Transverse colon (tissue), 4 donors: ENCODE data around the gene BAHCC1. TPM values are rescaled to one million over a fixed set of nuclear protein-coding genes. Genes with fewer than 3 reads are reported as not detected.

ENCODE experiments used
- DNase-seq: peaks from one replicate; pipeline ENCODE4 v3.0.0-alpha.2; 2019
- H3K27ac ChIP-seq, 4 donors: fragments of 200-600 bp; sonication (generic); 2 replicates each; pipeline ENCODE4 v1.5.1; 2016 to 2018; ENCODE audit warnings: inconsistent platforms in 4 of 4
- H3K27me3 ChIP-seq: fragments of 200-600 bp; sonication (generic); 2 replicates; pipeline ENCODE4 v1.5.1; 2017; ENCODE audit warnings: inconsistent platforms
- H3K36me3 ChIP-seq, 4 donors: fragments of 200-600 bp; sonication (generic); 2 replicates each; pipeline ENCODE4 v1.5.1; 2017 to 2019; ENCODE audit warnings: inconsistent platforms in 4 of 4
- H3K4me1 ChIP-seq, 4 donors: fragments of 200-600 bp; sonication (generic); 2 replicates each; pipeline ENCODE4 v1.5.1; 2017 to 2020; ENCODE audit warnings: inconsistent platforms in 4 of 4
- H3K4me3 ChIP-seq, 4 donors: fragments of 200-600 bp; sonication (generic); 1 replicate in 1 of 4; 2 replicates in 3 of 4; pipeline versions ENCODE4 v1.5.1 to v1.6.1; 2017 to 2019; ENCODE audit warnings: inconsistent platforms in 4 of 4
- H3K9me3 ChIP-seq, 2 donors: fragments of 200-600 bp; sonication (generic); 2 replicates each; pipeline ENCODE4 v1.5.1; 2017 to 2019; ENCODE audit warnings: inconsistent platforms in 2 of 2
- WGBS, 2 donors: methylation state at CpG; one replicate each; pipeline ENCODE4 v1.1.5; 2018; ENCODE audit warnings: low coverage in 1 of 2; 5-methylcytosine and 5-hydroxymethylcytosine counted together
- in situ Hi-C, 4 donors: fragments of 200-750 bp; cut with MboI; loops; one replicate each; pipeline versions ENCODE4 v1.15.0 to v1.15.1; 2017; ENCODE audit warnings: low sequenced_read_pairs in 3 of 4, low pct_ligation_motif_present in 1 of 4, low pct_unique_long_range_greater_than_20kb in 1 of 4
- intact Hi-C: fragments of 100-400 bp; cut with DNase I; formaldehyde crosslinking; loops from one replicate; pipeline ENCODE4 v1.15.1; 2023; ENCODE audit warnings: low total_unique reads
- small RNA-seq, 4 donors: library from RNA; depleted of rRNA; stranded (forward); fragments of <200 nt; gene quantifications; one replicate each; pipeline ENCODE3, GENCODE V24; 2016
- total RNA-seq, 4 donors: library from RNA; depleted of rRNA; stranded (reverse); fragments of >200 nt; gene quantifications; one replicate each; pipeline ENCODE4 v1.1.0, GENCODE V29; 2016
- TF ChIP-seq, protein P1 (sequence below), 5 experiments: fragments of 200-600 bp in 3 of 5; fragments of 450-650 bp in 2 of 5; sonication (generic) in 3 of 5; IDR thresholded peaks; 1 replicate in 2 of 5; 2 replicates in 3 of 5; pipeline ENCODE4 v1.5.1; 2016 to 2017; ENCODE audit warnings: antibody characterized with exemption in 5 of 5, inconsistent platforms in 3 of 5, mild to moderate bottlenecking in 2 of 5, moderate library complexity in 1 of 5

BAHCC1 gene
- total RNA-seq, 4 donors from 2014 or later: 8.7 to 133 (median 12.4) TPM

DNA sequence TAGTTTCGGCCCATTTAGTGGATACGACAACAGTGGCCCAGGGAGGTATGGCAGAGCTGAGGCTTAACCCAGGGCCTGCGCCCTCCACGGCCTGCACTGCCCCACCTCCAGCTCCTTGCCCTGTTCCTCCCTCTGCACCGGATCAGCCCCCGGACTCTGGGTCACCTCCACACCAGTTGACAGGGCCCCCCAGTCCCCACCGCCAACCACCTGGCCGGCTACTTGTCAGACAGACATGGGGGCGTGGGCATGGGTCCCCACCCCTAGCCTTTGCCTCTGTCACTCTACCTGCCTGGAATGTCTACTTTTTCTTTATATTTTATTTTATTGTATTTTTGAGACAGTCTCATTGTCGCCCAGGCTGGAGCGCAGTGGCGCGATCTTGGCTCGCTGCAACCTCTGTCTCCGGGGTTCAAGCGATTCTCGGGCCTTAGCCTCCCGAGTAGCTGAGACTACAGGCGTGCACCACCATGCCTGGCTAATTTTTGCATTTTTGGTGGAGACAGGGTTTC, 120.3 kb downstream of the BAHCC1 start:
- H3K27ac ChIP-seq: peak overlapping the region; percentile 99 to 100 (median 100)
- in situ Hi-C loops (no loop called here), intact Hi-C loops (no loop called here)
- 31% methylated on average over 19 of the region's 19 CpGs; no CpG with 5 or more reads in 1 of the 2 donors for WGBS, 2 donors
- H3K36me3 ChIP-seq: peaks cover 0 to 15% (median 11%) of the 10 kb centered on the region in 4 donors
- TF ChIP-seq, protein P1, sequence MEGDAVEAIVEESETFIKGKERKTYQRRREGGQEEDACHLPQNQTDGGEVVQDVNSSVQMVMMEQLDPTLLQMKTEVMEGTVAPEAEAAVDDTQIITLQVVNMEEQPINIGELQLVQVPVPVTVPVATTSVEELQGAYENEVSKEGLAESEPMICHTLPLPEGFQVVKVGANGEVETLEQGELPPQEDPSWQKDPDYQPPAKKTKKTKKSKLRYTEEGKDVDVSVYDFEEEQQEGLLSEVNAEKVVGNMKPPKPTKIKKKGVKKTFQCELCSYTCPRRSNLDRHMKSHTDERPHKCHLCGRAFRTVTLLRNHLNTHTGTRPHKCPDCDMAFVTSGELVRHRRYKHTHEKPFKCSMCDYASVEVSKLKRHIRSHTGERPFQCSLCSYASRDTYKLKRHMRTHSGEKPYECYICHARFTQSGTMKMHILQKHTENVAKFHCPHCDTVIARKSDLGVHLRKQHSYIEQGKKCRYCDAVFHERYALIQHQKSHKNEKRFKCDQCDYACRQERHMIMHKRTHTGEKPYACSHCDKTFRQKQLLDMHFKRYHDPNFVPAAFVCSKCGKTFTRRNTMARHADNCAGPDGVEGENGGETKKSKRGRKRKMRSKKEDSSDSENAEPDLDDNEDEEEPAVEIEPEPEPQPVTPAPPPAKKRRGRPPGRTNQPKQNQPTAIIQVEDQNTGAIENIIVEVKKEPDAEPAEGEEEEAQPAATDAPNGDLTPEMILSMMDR (IDR thresholded peaks at IDR 0.05): no peak
- no peak for DNase-seq
- peaks cover 43 to 53% (median 48%) of the 10 kb centered on the region in 4 donors for H3K4me1 ChIP-seq
- H3K27me3 ChIP-seq: no peaks in the 10 kb centered on the region
- H3K4me3 ChIP-seq: peak overlapping the region; percentile 82 to 96 (median 86)
- H3K9me3 ChIP-seq: no peaks in the 10 kb centered on the region

Small RNA genes lying within 50 kb of the gene (small RNA-seq; reads per million reads assigned to genes)
- gene MIR3186 (0 reads per million in 4 donors), gene MIR4740 (0 reads per million in 4 donors)

Other genes starting within 250 kb of the BAHCC1 start
- gene PVALEF, start 229.9 kb upstream of the BAHCC1 start, total RNA-seq: not detected
- 10 to 100 TPM in 1 of 4 donors, 1 to 10 TPM in 3; 1.7 to 21.3 (median 8.6) TPM for gene AATK, start 229.2 kb upstream of the BAHCC1 start, total RNA-seq
- gene CEP131, start 172.5 kb upstream of the BAHCC1 start, total RNA-seq: 10 to 100 TPM in 1 of 4 donors, 1 to 10 TPM in 3; 5.7 to 21.3 (median 6.8) TPM
- gene TEPSIN, start 156.4 kb upstream of the BAHCC1 start, total RNA-seq: 100 to 1,000 TPM in 2 of 4 donors, 10 to 100 TPM in 2; 61.2 to 336 (median 121) TPM
- gene NDUFAF8, start 156.1 kb upstream of the BAHCC1 start, total RNA-seq: 10 to 100 TPM in 3 of 4 donors, not detected in 1; 22.3 to 35.4 (median 29.9) TPM
- 100 to 1,000 TPM in 2 of 4 donors, 10 to 100 TPM in 2; 94.9 to 113 (median 98.9) TPM for gene SLC38A10, start 100.2 kb upstream of the BAHCC1 start, total RNA-seq
- 1,000 to 10,000 TPM; 2,099 to 4,882 (median 4,009) TPM for gene ACTG1, start 117.3 kb downstream of the BAHCC1 start, total RNA-seq
- 10 to 100 TPM in 2 of 4 donors, 1 to 10 TPM in 2; 2.3 to 36.4 (median 17.2) TPM for gene FSCN2, start 132.9 kb downstream of the BAHCC1 start, total RNA-seq
- gene FAAP100, start 156.9 kb downstream of the BAHCC1 start, total RNA-seq: 10 to 100 TPM; 26.2 to 90.5 (median 37.4) TPM
- 100 to 1,000 TPM in 1 of 4 donors, 10 to 100 TPM in 3; 59.9 to 323 (median 84.6) TPM for gene NPLOC4, start 241.7 kb downstream of the BAHCC1 start, total RNA-seq
- under 1 TPM in 2 of 4 donors, not detected in 2; 0.48 to 0.55 TPM for gene TSPAN10, start 241.7 kb downstream of the BAHCC1 start, total RNA-seq